ENCODE results near the gene EPN1. TPM values are rescaled to one million over a fixed set of nuclear protein-coding genes. Genes with fewer than 3 reads are reported as not detected.
"Not testable (repeated sequence)": the region's sequence is repeated elsewhere in the genome, so short reads cannot be mapped to it uniquely, and the experiment has no call there.

The EPN1 gene
- total RNA-seq, 4 donors from 2014 or later, result 52.1 to 168 (median 77.4) TPM

- no peaks in the 10 kb centered on the region for H3K4me1 ChIP-seq
- H3K27ac ChIP-seq, result no peak overlapping the region
- H3K27me3 ChIP-seq, result no peaks in the 10 kb centered on the region
- no peaks in the 10 kb centered on the region for H3K36me3 ChIP-seq
- H3K4me3 ChIP-seq, result no peak overlapping the region
- intact Hi-C loops (cut with DNase I), result no loop called here
- WGBS, 2 donors, result 62 to 70% methylated on average over 3 of the region's 3 CpGs
- TF ChIP-seq POLR2A (IDR thresholded peaks at IDR 0.05) (no peak), CTCF (IDR thresholded peaks at IDR 0.05) (no peak)
- DNase-seq, result no peak
- no peaks in the 10 kb centered on the region for H3K9me3 ChIP-seq
Observed at GRCh38 chr19:55753401-55753800, 78.4 kb downstream of the EPN1 start.

- DNase-seq; H3K27ac ChIP-seq; H3K36me3 ChIP-seq; H3K27me3 ChIP-seq; H3K9me3 ChIP-seq; intact Hi-C loops (cut with DNase I); H3K4me3 ChIP-seq; H3K4me1 ChIP-seq: not testable (repeated sequence)
- WGBS, 2 donors, result 54 to 75% methylated on average over 3 to 4 of the region's 4 CpGs
Observed at GRCh38 chr19:55756808-55757207, 81.8 kb downstream of the EPN1 start.

GRCh38 chr19:55758797-55759196 is 83.8 kb downstream of the EPN1 start, which contains the start of gene RFPL4A:
Gene RFPL4A (plus strand): TSS chr19:55759097. CDS start chr19:55761801, 2,704 bp downstream.
- H3K27me3 ChIP-seq; intact Hi-C loops (cut with DNase I); H3K36me3 ChIP-seq; DNase-seq; H3K9me3 ChIP-seq; H3K4me3 ChIP-seq; H3K4me1 ChIP-seq; H3K27ac ChIP-seq: not testable (repeated sequence)
- 77 to 85% methylated on average over 3 of the region's 3 CpGs for WGBS, 2 donors

Small RNAs within 50 kb of the gene (small RNA-seq; reads per million reads assigned to genes)
- 0 reads per million in 4 donors for gene AC010525.2

Other genes starting within 250 kb of the EPN1 start
- gene SHISA7, start 231.9 kb upstream of the EPN1 start, total RNA-seq, result not detected
- gene ISOC2, start 213.6 kb upstream of the EPN1 start, total RNA-seq, result 10 to 100 TPM; 60.5 to 98.1 (median 78.7) TPM
- gene C19orf85, start 210.5 kb upstream of the EPN1 start, total RNA-seq, result not detected
- 10 to 100 TPM in 1 of 4 donors, 1 to 10 TPM in 3; 4.4 to 22.0 (median 6.8) TPM for gene ZNF628, start 198.6 kb upstream of the EPN1 start, total RNA-seq
- gene NAT14, start 190.0 kb upstream of the EPN1 start, total RNA-seq, result 1 to 10 TPM; 1.3 to 4.3 (median 2.9) TPM
- gene SSC5D, start 186.8 kb upstream of the EPN1 start, total RNA-seq, result 1 to 10 TPM in 1 of 4 donors, under 1 TPM in 3; 0.40 to 5.0 (median 0.68) TPM
- gene SBK2, start 138.1 kb upstream of the EPN1 start, total RNA-seq, result not detected
- gene SBK3, start 129.7 kb upstream of the EPN1 start, total RNA-seq, result 1 to 10 TPM in 1 of 4 donors, under 1 TPM in 1, not detected in 2; 0.22 to 1.0 TPM
- 1 to 10 TPM in 3 of 4 donors, under 1 TPM in 1; 0.75 to 3.0 (median 2.2) TPM for gene ZNF579, start 94.4 kb upstream of the EPN1 start, total RNA-seq
- 10 to 100 TPM in 1 of 4 donors, 1 to 10 TPM in 3; 5.8 to 12.7 (median 7.9) TPM for gene FIZ1, start 75.7 kb upstream of the EPN1 start, total RNA-seq
- 10 to 100 TPM; 17.7 to 25.9 (median 22.9) TPM for gene ZNF524, start 74.9 kb upstream of the EPN1 start, total RNA-seq
- 1 to 10 TPM; 2.7 to 5.3 (median 3.3) TPM for gene ZNF865, start 69.6 kb upstream of the EPN1 start, total RNA-seq
- 1 to 10 TPM; 2.9 to 6.9 (median 4.4) TPM for gene ZNF784, start 50.7 kb upstream of the EPN1 start, total RNA-seq
- 10 to 100 TPM in 3 of 4 donors, 1 to 10 TPM in 1; 8.8 to 19.1 (median 12.9) TPM for gene ZNF580, start 34.2 kb upstream of the EPN1 start, total RNA-seq
- 10 to 100 TPM; 11.8 to 20.2 (median 14.0) TPM for gene ZNF581, start 31.6 kb upstream of the EPN1 start, total RNA-seq
- 1 to 10 TPM; 2.4 to 7.2 (median 4.6) TPM for gene CCDC106, start 27.0 kb upstream of the EPN1 start, total RNA-seq
- 100 to 1,000 TPM in 2 of 4 donors, 10 to 100 TPM in 2; 85.0 to 112 (median 99.7) TPM for gene U2AF2, start 20.2 kb upstream of the EPN1 start, total RNA-seq
- gene NLRP9, start 63.2 kb downstream of the EPN1 start, total RNA-seq, result not detected
- not detected for gene RFPL4A, start 83.9 kb downstream of the EPN1 start, total RNA-seq
- gene RFPL4AL1, start 93.9 kb downstream of the EPN1 start, total RNA-seq, result not detected
- not detected for gene NLRP11, start 156.8 kb downstream of the EPN1 start, total RNA-seq
- under 1 TPM in 1 of 4 donors, not detected in 3; 0.30 TPM for gene NLRP4, start 161.3 kb downstream of the EPN1 start, total RNA-seq